Peyer's patch (tissue), 4 donors: ENCODE data around the gene METTL24.

Experiments
- POLR2A ChIP-seq, 2 donors: fragments of 450-650 bp; IDR thresholded peaks; one replicate each; pipeline ENCODE4 v1.5.1; 2017; ENCODE audit warnings: antibody characterized with exemption in 2 of 2, mild to moderate bottlenecking in 2 of 2, moderate library complexity in 2 of 2
- TF ChIP-seq, protein P1 (sequence below), 6 experiments: fragments of 450-650 bp in 4 of 6; fragments of 200-600 bp in 2 of 6; sonication (generic) in 1 of 6; IDR thresholded peaks; one replicate each; pipeline ENCODE4 v1.5.1; 2017 to 2019; ENCODE audit warnings: antibody characterized with exemption in 6 of 6, mild to moderate bottlenecking in 3 of 6, moderate library complexity in 1 of 6

DNA sequence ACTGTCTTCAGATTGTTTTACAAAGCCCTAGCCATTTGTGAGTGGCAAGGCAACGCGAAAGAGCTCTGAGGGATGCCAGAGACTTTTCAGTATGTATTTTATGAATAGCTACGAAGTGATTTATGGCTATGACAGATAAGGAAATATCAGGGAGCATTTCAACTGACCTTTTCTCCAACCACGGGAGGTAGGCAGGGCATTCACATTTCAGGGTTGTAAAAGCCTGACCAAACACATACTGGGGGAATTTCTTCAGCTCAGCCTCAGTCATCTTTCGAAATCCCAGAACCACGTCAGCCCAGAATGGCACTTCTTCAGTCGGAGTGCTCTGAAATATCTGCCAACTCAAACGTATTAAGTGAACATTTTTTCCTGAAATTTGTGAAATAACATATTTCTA lies 46.5 kb upstream of the METTL24 start:
- TF ChIP-seq POLR2A (IDR thresholded peaks at IDR 0.05) = no peak
- TF ChIP-seq, protein P1, sequence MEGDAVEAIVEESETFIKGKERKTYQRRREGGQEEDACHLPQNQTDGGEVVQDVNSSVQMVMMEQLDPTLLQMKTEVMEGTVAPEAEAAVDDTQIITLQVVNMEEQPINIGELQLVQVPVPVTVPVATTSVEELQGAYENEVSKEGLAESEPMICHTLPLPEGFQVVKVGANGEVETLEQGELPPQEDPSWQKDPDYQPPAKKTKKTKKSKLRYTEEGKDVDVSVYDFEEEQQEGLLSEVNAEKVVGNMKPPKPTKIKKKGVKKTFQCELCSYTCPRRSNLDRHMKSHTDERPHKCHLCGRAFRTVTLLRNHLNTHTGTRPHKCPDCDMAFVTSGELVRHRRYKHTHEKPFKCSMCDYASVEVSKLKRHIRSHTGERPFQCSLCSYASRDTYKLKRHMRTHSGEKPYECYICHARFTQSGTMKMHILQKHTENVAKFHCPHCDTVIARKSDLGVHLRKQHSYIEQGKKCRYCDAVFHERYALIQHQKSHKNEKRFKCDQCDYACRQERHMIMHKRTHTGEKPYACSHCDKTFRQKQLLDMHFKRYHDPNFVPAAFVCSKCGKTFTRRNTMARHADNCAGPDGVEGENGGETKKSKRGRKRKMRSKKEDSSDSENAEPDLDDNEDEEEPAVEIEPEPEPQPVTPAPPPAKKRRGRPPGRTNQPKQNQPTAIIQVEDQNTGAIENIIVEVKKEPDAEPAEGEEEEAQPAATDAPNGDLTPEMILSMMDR (IDR thresholded peaks at IDR 0.05) = no peak
